GM23338 (cell line): ENCODE measurements around the gene SLC16A2. TPM values are rescaled to one million over a fixed set of nuclear protein-coding genes. Genes with fewer than 3 reads are reported as not detected.
A peak's percentile ranks its signal among the peaks of the same experiment; 100 is the strongest.

Experiments used
- ATAC-seq: fragments of 200-7000 bp; cut with Tn5 transposase; 3 replicates; pipeline ENCODE4 v1.9.1; 2020
- DNase-seq: peaks from one replicate; pipeline ENCODE4 v3.0.0-alpha.2; 2015; ENCODE audit warnings: low spot score
- H2AFZ ChIP-seq: fragments of 200-600 bp; sonication (generic); 2 replicates; pipeline ENCODE4 v1.8.0; 2016; ENCODE audit warnings: antibody characterized with exemption, mild to moderate bottlenecking, moderate library complexity
- H3F3A ChIP-seq: fragments of 200-600 bp; sonication (generic); replicated peaks from 2 replicates; pipeline ENCODE4 v1.8.0; 2017; ENCODE audit warnings: antibody characterized with exemption, mixed run types, low read depth
- H3K27ac ChIP-seq: fragments of 200-600 bp; sonication (generic); 2 replicates; pipeline ENCODE4 v1.6.1; 2016; ENCODE audit warnings: low read depth
- H3K27me3 ChIP-seq: fragments of 200-600 bp; sonication (generic); 2 replicates; pipeline ENCODE4 v1.8.0; 2016; ENCODE audit warnings: mild to moderate bottlenecking, mixed run types, moderate library complexity; ENCODE audit not compliant: insufficient read depth
- H3K36me3 ChIP-seq: fragments of 200-600 bp; sonication (generic); 2 replicates; pipeline ENCODE4 v1.8.0; 2016; ENCODE audit warnings: mild to moderate bottlenecking; ENCODE audit not compliant: insufficient read depth
- H3K4me1 ChIP-seq: fragments of 200-600 bp; sonication (generic); 2 replicates; pipeline ENCODE4 v1.8.0; 2016; ENCODE audit warnings: mild to moderate bottlenecking, moderate library complexity; ENCODE audit not compliant: insufficient read depth
- H3K4me2 ChIP-seq: fragments of 200-600 bp; sonication (generic); 2 replicates; pipeline ENCODE4 v1.7.1; 2017; ENCODE audit warnings: mixed run types
- H3K4me3 ChIP-seq: fragments of 200-600 bp; sonication (generic); 2 replicates; pipeline ENCODE4 v1.6.1; 2016; ENCODE audit warnings: mixed run types
- H3K79me2 ChIP-seq: fragments of 200-600 bp; sonication (generic); replicated peaks from 2 replicates; pipeline ENCODE4 v1.8.0; 2017; ENCODE audit warnings: mild to moderate bottlenecking; ENCODE audit not compliant: insufficient read depth
- H3K9me2 ChIP-seq: fragments of 200-600 bp; sonication (generic); 2 replicates; pipeline ENCODE4 v1.8.0; 2017; ENCODE audit not compliant: insufficient read depth
- H4K20me1 ChIP-seq: fragments of 200-600 bp; sonication (generic); replicated peaks from 2 replicates; pipeline ENCODE4 v1.8.0; 2017; ENCODE audit warnings: mild to moderate bottlenecking; ENCODE audit not compliant: insufficient read depth
- H3K27ac Mint-ChIP-seq: 2 replicates; pipeline ENCODE4 v1.8.0; 2020; ENCODE audit warnings: inconsistent platforms, mild to moderate bottlenecking, moderate library complexity, mixed read lengths
- H3K27me3 Mint-ChIP-seq: 3 replicates; pipeline ENCODE4 v1.8.0; 2022; ENCODE audit warnings: low read depth, mild to moderate bottlenecking, moderate library complexity, mixed read lengths, inconsistent platforms; ENCODE audit not compliant: insufficient read depth, poor library complexity
- H3K36me3 Mint-ChIP-seq: 3 replicates; pipeline ENCODE4 v1.8.0; 2021; ENCODE audit warnings: low read depth, mild to moderate bottlenecking, inconsistent platforms, moderate library complexity, mixed read lengths
- H3K4me1 Mint-ChIP-seq: 3 replicates; pipeline ENCODE4 v1.8.0; 2020; ENCODE audit warnings: mild to moderate bottlenecking, inconsistent platforms, mixed read lengths
- H3K4me3 Mint-ChIP-seq: 3 replicates; pipeline ENCODE4 v1.8.0; 2021; ENCODE audit warnings: moderate library complexity, mild to moderate bottlenecking, inconsistent platforms, mixed read lengths
- H3K9me3 Mint-ChIP-seq: 3 replicates; pipeline ENCODE4 v1.8.0; 2020; ENCODE audit warnings: moderate library complexity, mild to moderate bottlenecking, inconsistent platforms, mixed read lengths
- CREB1 ChIP-seq: fragments of 250-450 bp; sonication (Bioruptor Pico); IDR thresholded peaks from 2 replicates; pipeline ENCODE4 v1.5.0; 2020; ENCODE audit warnings: low read depth, mild to moderate bottlenecking, moderate library complexity
- EZH2 ChIP-seq: fragments of 200-600 bp; sonication (generic); IDR thresholded peaks from one replicate; pipeline ENCODE4 v1.8.0; 2017; ENCODE audit warnings: antibody characterized with exemption, mild to moderate bottlenecking, low read depth; ENCODE audit not compliant: unreplicated experiment
- EZH2phosphoT487 ChIP-seq: fragments of 200-600 bp; sonication (generic); IDR thresholded peaks from one replicate; pipeline ENCODE4 v1.8.1; 2018; ENCODE audit warnings: antibody characterized with exemption; ENCODE audit not compliant: unreplicated experiment
- JUNB ChIP-seq: IDR thresholded peaks from one replicate; pipeline ENCODE4 v1.6.1; 2016; ENCODE audit warnings: antibody characterized with exemption; ENCODE audit not compliant: unreplicated experiment
- NANOG ChIP-seq: IDR thresholded peaks from 2 replicates; pipeline ENCODE4 v1.6.1; 2016; ENCODE audit warnings: antibody characterized with exemption, borderline replicate concordance
- STAT1 ChIP-seq: IDR thresholded peaks from one replicate; pipeline ENCODE4 v1.6.1; 2016; ENCODE audit warnings: antibody characterized with exemption; ENCODE audit not compliant: unreplicated experiment
- ZNF114 ChIP-seq: fragments of 250-450 bp; sonication (Bioruptor Pico); IDR thresholded peaks from 2 replicates; pipeline ENCODE4 v1.5.0; 2020; ENCODE audit warnings: mild to moderate bottlenecking, moderate library complexity
- ZNF331 ChIP-seq: fragments of 250-450 bp; sonication (Bioruptor Pico); IDR thresholded peaks from 2 replicates; pipeline ENCODE4 v1.5.0; 2020; ENCODE audit warnings: low read depth, mild to moderate bottlenecking, moderate library complexity
- polyA plus RNA-seq: library from polyadenylated mRNA; unstranded; fragments of >200 nt; fragmentation: Nextera tagmentation; extraction: Ambion mirVana; gene quantifications from 2 replicates; pipeline ENCODE4 v1.2.1, GENCODE V29; 2016
- total RNA-seq: library from RNA; depleted of rRNA; stranded (reverse); fragments of >200 nt; shearing (Covaris generic); gene quantifications from 2 replicates; pipeline ENCODE4 v1.2.3, GENCODE V29; 2014
- TF ChIP-seq, protein P1 (sequence below), 2 experiments: fragments of 200-600 bp in 1 of 2; sonication (generic) in 1 of 2; conservative IDR thresholded peaks; 2 replicates each; pipeline versions ENCODE4 v1.5.1 to v1.6.1; 2016 to 2017; ENCODE audit warnings: antibody characterized with exemption in 2 of 2, low read depth in 2 of 2, mild to moderate bottlenecking in 2 of 2, moderate library complexity in 1 of 2
- TF ChIP-seq, protein P2 (sequence below): IDR thresholded peaks from 2 replicates; pipeline ENCODE4 v1.6.1; 2016; ENCODE audit warnings: antibody characterized with exemption

The SLC16A2 gene
- total and polyA plus RNA-seq, 2 experiments from 2014 or later = 11.1 to 27.9 TPM

DNA sequence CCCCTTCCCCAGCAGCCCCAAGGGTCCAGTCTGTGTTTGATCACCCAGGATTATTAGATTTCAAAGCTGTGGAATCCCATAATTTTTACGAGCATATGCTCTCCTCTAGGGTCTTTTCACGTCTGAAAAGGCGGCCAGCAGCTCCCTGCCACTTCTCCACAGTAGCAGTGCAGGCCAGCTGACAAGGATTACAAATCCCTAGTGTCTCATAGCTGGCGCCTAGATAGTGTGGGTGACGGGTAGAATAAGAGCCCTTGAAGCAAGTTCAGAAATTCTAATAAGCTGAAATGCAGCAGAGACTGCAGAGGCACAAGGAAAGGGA lies 113.8 kb downstream of the SLC16A2 start:
- no peak for ATAC-seq
- no peaks in the 10 kb centered on the region for H4K20me1 ChIP-seq
- H3K27ac ChIP-seq = no peak overlapping the region

DNA sequence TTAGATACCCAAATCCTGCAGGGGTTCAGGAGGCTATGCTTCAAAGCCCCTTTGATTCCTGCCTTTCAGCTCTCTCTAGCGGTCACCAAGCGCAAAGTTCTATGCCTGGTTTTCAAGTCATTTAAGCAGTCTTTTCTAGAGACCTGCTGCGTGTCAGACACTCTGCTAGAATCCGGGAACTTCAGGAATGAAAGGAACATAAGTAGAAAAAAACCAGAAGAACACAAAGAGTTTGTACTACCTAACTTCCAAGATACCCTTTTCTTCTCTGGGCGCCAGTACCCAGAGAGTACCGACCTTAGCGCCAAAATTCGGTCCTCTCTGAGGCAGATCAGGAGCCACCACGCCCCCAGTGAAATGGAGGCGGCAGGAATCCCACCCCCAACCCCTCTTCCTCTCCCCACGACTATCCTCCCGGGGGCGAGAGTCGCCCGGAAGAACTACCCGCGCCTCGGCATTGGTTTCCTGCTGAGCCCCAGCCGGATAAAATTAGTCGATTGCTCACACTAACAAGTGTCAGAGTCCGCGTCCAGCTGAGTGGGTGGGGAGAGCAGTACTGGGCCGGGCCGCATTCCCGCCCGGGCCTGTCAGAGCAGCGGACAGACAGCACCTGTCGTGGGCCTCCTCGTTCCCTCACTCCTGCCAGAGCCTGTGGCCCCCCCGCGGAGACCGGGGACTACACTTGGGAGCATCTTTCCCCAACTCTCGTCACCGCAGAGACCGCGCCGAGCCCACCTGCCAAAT lies 114.3 kb downstream of the SLC16A2 start:
- ATAC-seq (peak; percentile 54), DNase-seq (peak; percentile 62)
- Histone ChIP-seq H3K4me3 (peak overlapping the region; percentile 60), H2AFZ (0 out of 2 replicates have a peak overlapping the region, but pooled peaks have one; percentile 76), H3K4me2 (peak overlapping the region; percentile 69), H3K27ac (no peak overlapping the region), H3F3A (no peaks in the 10 kb centered on the region), H3K36me3 (no peaks in the 10 kb centered on the region), H4K20me1 (no peaks in the 10 kb centered on the region), H3K9me2 (no peaks in the 10 kb centered on the region), H3K79me2 (no peaks in the 10 kb centered on the region), H3K27me3 (no peaks in the 10 kb centered on the region), H3K4me1 (peaks cover 5% of the 10 kb centered on the region; the same call in 1 of the 2 replicates)
- Mint-ChIP-seq H3K27me3 (peaks cover 8% of the 10 kb centered on the region), H3K4me3 (peak overlapping the region; percentile 71), H3K36me3 (peaks cover 5% of the 10 kb centered on the region; the same call in 2 of the 3 replicates), H3K27ac (no peak overlapping the region), H3K9me3 (no peaks in the 10 kb centered on the region), H3K4me1 (peaks cover 17% of the 10 kb centered on the region; the same call in 2 of the 3 replicates)
- TF ChIP-seq STAT1 (no peak), ZNF331 (CRISPR knock-in tag) (no peak), EZH2phosphoT487 (no peak), NANOG (no peak), EZH2 (no peak), JUNB (no peak)
- TF ChIP-seq, protein P1, sequence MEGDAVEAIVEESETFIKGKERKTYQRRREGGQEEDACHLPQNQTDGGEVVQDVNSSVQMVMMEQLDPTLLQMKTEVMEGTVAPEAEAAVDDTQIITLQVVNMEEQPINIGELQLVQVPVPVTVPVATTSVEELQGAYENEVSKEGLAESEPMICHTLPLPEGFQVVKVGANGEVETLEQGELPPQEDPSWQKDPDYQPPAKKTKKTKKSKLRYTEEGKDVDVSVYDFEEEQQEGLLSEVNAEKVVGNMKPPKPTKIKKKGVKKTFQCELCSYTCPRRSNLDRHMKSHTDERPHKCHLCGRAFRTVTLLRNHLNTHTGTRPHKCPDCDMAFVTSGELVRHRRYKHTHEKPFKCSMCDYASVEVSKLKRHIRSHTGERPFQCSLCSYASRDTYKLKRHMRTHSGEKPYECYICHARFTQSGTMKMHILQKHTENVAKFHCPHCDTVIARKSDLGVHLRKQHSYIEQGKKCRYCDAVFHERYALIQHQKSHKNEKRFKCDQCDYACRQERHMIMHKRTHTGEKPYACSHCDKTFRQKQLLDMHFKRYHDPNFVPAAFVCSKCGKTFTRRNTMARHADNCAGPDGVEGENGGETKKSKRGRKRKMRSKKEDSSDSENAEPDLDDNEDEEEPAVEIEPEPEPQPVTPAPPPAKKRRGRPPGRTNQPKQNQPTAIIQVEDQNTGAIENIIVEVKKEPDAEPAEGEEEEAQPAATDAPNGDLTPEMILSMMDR (conservative IDR thresholded peaks at IDR 0.05; ENCODE audit: low read depth in 2 of 2) = peak; percentile 41 to 73
- TF ChIP-seq, protein P2, sequence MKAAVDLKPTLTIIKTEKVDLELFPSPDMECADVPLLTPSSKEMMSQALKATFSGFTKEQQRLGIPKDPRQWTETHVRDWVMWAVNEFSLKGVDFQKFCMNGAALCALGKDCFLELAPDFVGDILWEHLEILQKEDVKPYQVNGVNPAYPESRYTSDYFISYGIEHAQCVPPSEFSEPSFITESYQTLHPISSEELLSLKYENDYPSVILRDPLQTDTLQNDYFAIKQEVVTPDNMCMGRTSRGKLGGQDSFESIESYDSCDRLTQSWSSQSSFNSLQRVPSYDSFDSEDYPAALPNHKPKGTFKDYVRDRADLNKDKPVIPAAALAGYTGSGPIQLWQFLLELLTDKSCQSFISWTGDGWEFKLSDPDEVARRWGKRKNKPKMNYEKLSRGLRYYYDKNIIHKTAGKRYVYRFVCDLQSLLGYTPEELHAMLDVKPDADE = no peak

More for the DNA sequence above, 113.8 kb downstream of the SLC16A2 start:
- H3K27me3 ChIP-seq = no peaks in the 10 kb centered on the region
- no peak for TF ChIP-seq ZNF114 (CRISPR knock-in tag)
- TF ChIP-seq, protein P1 (conservative IDR thresholded peaks at IDR 0.05; ENCODE audit: low read depth in 2 of 2) = no peak
- no peak for TF ChIP-seq CREB1 (CRISPR knock-in tag)
- TF ChIP-seq EZH2phosphoT487 = no peak
- H3K79me2 ChIP-seq = no peaks in the 10 kb centered on the region
- no peaks in the 10 kb centered on the region for H3K9me2 ChIP-seq
- peaks cover 5% of the 10 kb centered on the region; the same call in 1 of the 2 replicates for H3K4me1 ChIP-seq
- peaks cover 5% of the 10 kb centered on the region; the same call in 2 of the 3 replicates for H3K36me3 Mint-ChIP-seq
- H3K4me3 ChIP-seq = peak overlapping the region; percentile 60; the same call in 1 of the 2 replicates
- H3K4me2 ChIP-seq = peak overlapping the region; percentile 69
- H3F3A ChIP-seq = no peaks in the 10 kb centered on the region
- H3K27ac Mint-ChIP-seq = no peak overlapping the region
- H3K9me3 Mint-ChIP-seq = no peaks in the 10 kb centered on the region
- H2AFZ ChIP-seq = no peak overlapping the region
- no peaks in the 10 kb centered on the region for H3K36me3 ChIP-seq
- peaks cover 17% of the 10 kb centered on the region; the same call in 2 of the 3 replicates for H3K4me1 Mint-ChIP-seq
- no peak for DNase-seq
- peak overlapping the region; percentile 71; the same call in 2 of the 3 replicates for H3K4me3 Mint-ChIP-seq
- peaks cover 8% of the 10 kb centered on the region for H3K27me3 Mint-ChIP-seq
